Measurements from ENCODE around the gene PTGFRN.
"Not testable (repeated sequence)": the region's sequence is repeated elsewhere in the genome, so short reads cannot be mapped to it uniquely, and the experiment has no call there.

The PTGFRN gene

GRCh38 chr1:116909512-116910378 is at the start of gene PTGFRN:
TSS of gene PTGFRN (plus strand) at chr1:116909916. CDS start at chr1:116910204, 288 bp downstream.
- peak; percentile 81 for DNase-seq

- not testable (repeated sequence) for DNase-seq
Observed at GRCh38 chr1:116860167-116860566, 49.5 kb upstream of the PTGFRN start.

- DNase-seq, result no peak
Observed at GRCh38 chr1:116861137-116861536, 48.6 kb upstream of the PTGFRN start.

GRCh38 chr1:116863031-116863430 is 46.7 kb upstream of the PTGFRN start:
- not testable (repeated sequence) for DNase-seq

GRCh38 chr1:116866478-116866877 is 43.2 kb upstream of the PTGFRN start:
- DNase-seq, result not testable (repeated sequence)

- no peak for DNase-seq
Observed at GRCh38 chr1:116868385-116868784, 41.3 kb upstream of the PTGFRN start.

GRCh38 chr1:116869611-116870010 is 40.1 kb upstream of the PTGFRN start:
- DNase-seq, result no peak

GRCh38 chr1:116870300-116870699 is 39.4 kb upstream of the PTGFRN start:
- no peak for DNase-seq

GRCh38 chr1:116871779-116872146 is 38.0 kb upstream of the PTGFRN start:
- no peak for DNase-seq

- DNase-seq, result peak; percentile 67
Observed at GRCh38 chr1:116873680-116874271, 35.9 kb upstream of the PTGFRN start.

- no peak for DNase-seq
Observed at GRCh38 chr1:116874733-116875249, 34.9 kb upstream of the PTGFRN start.

- DNase-seq, result no peak
Observed at GRCh38 chr1:116875391-116875790, 34.3 kb upstream of the PTGFRN start.

GRCh38 chr1:116875946-116876345 is 33.8 kb upstream of the PTGFRN start:
- DNase-seq, result not testable (repeated sequence)

GRCh38 chr1:116877141-116877818 is 32.4 kb upstream of the PTGFRN start:
- peak; percentile 5 for DNase-seq

- peak; percentile 97 for DNase-seq
Observed at GRCh38 chr1:116878804-116879477, 30.8 kb upstream of the PTGFRN start.

- DNase-seq, result peak; percentile 85
Observed at GRCh38 chr1:116879478-116880133, 30.1 kb upstream of the PTGFRN start.

- peak; percentile 20 for DNase-seq
Observed at GRCh38 chr1:116880917-116881316, 28.8 kb upstream of the PTGFRN start.

GRCh38 chr1:116881879-116882520 is 27.7 kb upstream of the PTGFRN start:
- DNase-seq, result peak; percentile 27

GRCh38 chr1:116882866-116883265 is 26.9 kb upstream of the PTGFRN start:
- DNase-seq, result no peak

- DNase-seq, result peak; percentile 8
Observed at GRCh38 chr1:116886291-116886878, 23.3 kb upstream of the PTGFRN start.

- no peak for DNase-seq
Observed at GRCh38 chr1:116887212-116887611, 22.5 kb upstream of the PTGFRN start.

Data from NCI-H69 (cell line).